HG03354 (cell line): ENCODE results near the gene TTC5.
"Not testable (repeated sequence)": the region's sequence is repeated elsewhere in the genome, so short reads cannot be mapped to it uniquely, and the experiment has no call there.

ENCODE experiments used
- ATAC-seq: cut with Tn5 transposase; IDR thresholded peaks from one replicate; pipeline ENCODE4 v1.9.1; 2021; ENCODE audit warnings: mild to moderate bottlenecking; ENCODE audit not compliant: unreplicated experiment, poor library complexity, severe bottlenecking

TTC5 gene

GRCh38 chr14:20305265-20306078, at the start of gene TTC5:
Gene TTC5 (minus strand): TSS chr14:20305951. CDS start chr14:20305937, 14 bp downstream.
- peak; percentile 97 for ATAC-seq

- ATAC-seq, result no peak
These were observed 45.1 kb upstream of the TTC5 start for GRCh38 chr14:20350860-20351259.

- ATAC-seq, result no peak
These were observed 44.5 kb upstream of the TTC5 start for GRCh38 chr14:20350282-20350681.

GRCh38 chr14:20347747-20348146, 42.0 kb upstream of the TTC5 start:
- no peak for ATAC-seq

GRCh38 chr14:20346713-20347112, 41.0 kb upstream of the TTC5 start:
- ATAC-seq, result no peak

GRCh38 chr14:20345366-20345765, 39.6 kb upstream of the TTC5 start:
- no peak for ATAC-seq

GRCh38 chr14:20343862-20344220, 38.1 kb upstream of the TTC5 start:
- ATAC-seq, result no peak

GRCh38 chr14:20343092-20343861, 37.5 kb upstream of the TTC5 start, which contains the start of gene PARP2:
Gene PARP2 (plus strand): TSS chr14:20343635. CDS start chr14:20343642, 7 bp downstream.
- peak; percentile 90 for ATAC-seq

GRCh38 chr14:20341646-20342045, 35.9 kb upstream of the TTC5 start:
- no peak for ATAC-seq

GRCh38 chr14:20341032-20341431, 35.3 kb upstream of the TTC5 start:
- not testable (repeated sequence) for ATAC-seq

- no peak for ATAC-seq
These were observed 28.3 kb upstream of the TTC5 start for GRCh38 chr14:20334017-20334416.

- peak; percentile 25 for ATAC-seq
These were observed 27.7 kb upstream of the TTC5 start for GRCh38 chr14:20333494-20333841.

GRCh38 chr14:20332788-20333493, 27.2 kb upstream of the TTC5 start, which contains the start of gene CCNB1IP1:
Gene CCNB1IP1 (minus strand): TSS chr14:20333279. CDS start chr14:20316523, 16,756 bp downstream.
- peak; percentile 97 for ATAC-seq

GRCh38 chr14:20332431-20332787, 26.7 kb upstream of the TTC5 start:
- ATAC-seq, result no peak

- ATAC-seq, result no peak
These were observed 25.4 kb upstream of the TTC5 start for GRCh38 chr14:20331053-20331613.

GRCh38 chr14:20329355-20329754, 23.6 kb upstream of the TTC5 start:
- ATAC-seq, result no peak

GRCh38 chr14:20328705-20329104, 23.0 kb upstream of the TTC5 start:
- no peak for ATAC-seq

GRCh38 chr14:20327005-20327869, 21.5 kb upstream of the TTC5 start:
- ATAC-seq, result no peak

GRCh38 chr14:20317720-20318119, 12.0 kb upstream of the TTC5 start:
- no peak for ATAC-seq
